Stimulated activated CD8-positive, alpha-beta memory T cell treated with anti-CD3 and anti-CD28 coated beads, Interleukin-12 subunit alpha, Interleukin-12 subunit beta, amount 100 ng/mL, for 4 hours (primary cell): ENCODE data around the gene EYA3.
A peak's percentile ranks its signal among the peaks of the same experiment; 100 is the strongest.

Source experiments
- DNase-seq: peaks from one replicate; pipeline ENCODE4 v3.0.0-alpha.2; 2020; ENCODE audit warnings: low read depth

Gene EYA3, protein sequence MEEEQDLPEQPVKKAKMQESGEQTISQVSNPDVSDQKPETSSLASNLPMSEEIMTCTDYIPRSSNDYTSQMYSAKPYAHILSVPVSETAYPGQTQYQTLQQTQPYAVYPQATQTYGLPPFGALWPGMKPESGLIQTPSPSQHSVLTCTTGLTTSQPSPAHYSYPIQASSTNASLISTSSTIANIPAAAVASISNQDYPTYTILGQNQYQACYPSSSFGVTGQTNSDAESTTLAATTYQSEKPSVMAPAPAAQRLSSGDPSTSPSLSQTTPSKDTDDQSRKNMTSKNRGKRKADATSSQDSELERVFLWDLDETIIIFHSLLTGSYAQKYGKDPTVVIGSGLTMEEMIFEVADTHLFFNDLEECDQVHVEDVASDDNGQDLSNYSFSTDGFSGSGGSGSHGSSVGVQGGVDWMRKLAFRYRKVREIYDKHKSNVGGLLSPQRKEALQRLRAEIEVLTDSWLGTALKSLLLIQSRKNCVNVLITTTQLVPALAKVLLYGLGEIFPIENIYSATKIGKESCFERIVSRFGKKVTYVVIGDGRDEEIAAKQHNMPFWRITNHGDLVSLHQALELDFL

DNA sequence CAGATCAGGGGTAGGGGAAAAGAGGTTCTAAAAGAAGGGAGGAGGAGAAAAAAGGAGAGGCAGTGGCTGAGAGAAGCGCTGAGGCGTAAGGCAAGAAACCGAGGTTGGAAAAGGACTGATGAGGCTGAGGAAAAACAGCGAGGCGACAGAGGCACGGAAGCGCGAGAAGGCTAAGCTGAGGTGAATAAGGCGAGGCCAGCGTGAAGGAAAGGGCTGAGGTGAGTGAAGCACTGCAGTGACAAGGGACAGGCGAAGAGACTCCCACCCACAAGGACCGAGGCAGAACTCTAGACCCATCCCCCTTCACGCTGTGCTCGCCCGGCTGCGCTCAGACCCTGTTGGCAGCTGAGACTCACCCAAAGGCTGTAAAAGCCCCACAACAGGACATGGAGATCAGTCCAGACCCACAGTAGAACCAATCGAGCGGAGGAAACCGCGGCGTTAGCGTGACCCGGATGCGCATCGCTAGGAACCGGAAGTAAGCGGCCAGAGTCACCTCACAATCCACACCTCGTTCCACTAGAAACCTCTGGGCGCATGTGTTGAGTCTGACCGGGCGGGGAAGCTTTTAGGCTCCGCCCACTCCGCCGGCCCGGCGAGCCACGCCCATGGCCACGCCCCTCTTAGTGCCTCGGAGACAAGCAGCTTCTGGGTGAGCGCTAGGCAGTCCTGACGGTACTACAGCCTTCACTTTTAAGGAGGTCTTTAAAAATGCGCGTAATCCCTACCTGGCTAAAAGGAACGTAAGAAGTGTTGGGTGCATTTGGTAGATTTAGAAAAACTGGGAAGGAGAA lies at the start of gene EYA3:
TSS of gene EYA3 (minus strand) at position 443 of the 794 bp plus-strand sequence. CDS start 30,584 bp downstream, outside the sequence.
- DNase-seq = peak; percentile 99

- no peak for DNase-seq
These were observed 48.7 kb upstream of the EYA3 start for GRCh38 chr1:28136922-28137613.

- DNase-seq = no peak
These were observed 47.9 kb upstream of the EYA3 start for GRCh38 chr1:28136169-28136921.

DNA sequence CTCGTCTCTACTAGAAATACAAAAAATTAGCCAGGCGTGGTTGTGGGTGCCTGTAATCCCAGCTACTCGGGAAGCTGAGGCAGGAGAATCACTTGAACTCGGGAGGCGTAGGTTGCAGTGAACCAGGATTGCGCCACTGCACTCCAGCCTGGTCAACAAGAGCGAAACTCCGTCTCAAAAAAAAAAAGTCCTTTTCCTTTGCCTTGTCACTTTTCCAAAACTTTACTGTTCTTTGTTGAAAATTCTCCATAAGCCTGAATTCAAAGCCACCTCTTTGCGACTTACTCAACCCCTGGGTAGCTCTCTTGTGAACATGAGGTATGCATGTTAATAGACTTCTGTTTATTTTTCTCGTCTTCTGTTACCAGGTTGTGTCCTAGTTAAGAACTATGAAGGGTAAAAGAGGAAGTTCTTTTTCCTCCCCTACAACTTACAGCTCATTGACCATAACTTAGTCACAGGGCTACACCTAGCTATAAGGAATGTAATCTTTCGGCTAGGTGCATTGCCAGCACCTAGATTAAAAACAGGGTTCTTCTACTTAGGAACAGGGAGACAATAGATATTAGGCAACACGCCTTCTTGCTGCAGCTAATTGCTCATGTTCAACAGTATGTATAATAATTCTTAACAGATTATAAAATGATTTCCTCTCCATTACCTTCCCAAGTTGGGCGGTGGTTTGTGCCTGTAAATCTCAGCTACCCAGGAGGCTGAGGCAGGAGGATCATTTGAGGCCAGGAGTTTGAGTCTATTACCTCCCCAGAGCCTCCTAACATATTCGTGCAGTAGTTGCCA lies 47.2 kb upstream of the EYA3 start:
- DNase-seq = no peak

- no peak for DNase-seq
These were observed 46.3 kb upstream of the EYA3 start for GRCh38 chr1:28134651-28135207.

DNA sequence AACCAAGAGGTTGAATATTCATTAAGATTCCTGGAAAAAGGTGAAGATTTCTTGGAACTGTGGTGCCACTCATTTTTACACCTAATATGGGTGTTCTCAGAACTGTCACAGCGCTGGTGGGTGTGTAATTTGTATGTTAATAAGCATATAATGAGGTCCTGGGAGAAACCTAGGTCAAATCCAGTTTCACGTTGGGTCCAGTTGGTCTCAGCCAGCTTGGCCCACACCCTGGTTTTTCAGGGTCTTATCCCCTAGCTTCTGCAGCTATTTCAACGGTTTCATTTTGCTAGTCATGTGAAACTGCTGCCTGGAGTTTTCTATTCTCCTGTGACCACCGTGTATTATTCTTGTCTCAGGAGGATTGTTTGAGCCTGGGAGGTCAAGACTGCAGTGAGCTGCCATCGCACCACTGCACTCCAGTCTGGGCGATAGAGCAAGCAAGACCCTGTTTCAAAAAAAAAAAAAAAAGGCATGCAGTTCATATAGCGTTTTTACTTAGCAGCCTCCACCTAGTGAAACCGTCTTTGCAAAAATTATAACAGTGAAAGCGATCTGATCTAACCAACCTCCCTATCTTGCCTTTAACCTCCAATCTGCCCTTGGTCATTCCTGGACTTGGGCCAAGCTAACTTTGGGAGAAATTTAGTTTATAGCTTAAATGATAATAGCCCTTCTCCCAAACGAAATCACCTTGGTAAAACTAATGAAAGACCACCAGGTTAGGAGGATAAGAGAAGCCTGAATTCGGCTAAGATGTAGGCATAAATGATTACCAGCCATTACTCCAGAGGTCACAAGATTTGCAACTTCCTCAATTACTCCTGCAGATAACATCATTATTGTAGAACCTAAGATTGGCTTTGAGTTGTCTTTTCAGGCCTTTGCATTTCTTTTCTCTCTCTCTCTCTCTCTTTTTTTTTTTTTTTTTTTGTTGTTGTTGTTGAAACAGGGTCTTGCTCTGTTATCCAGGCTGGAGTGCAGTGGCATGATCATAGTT lies 44.1 kb upstream of the EYA3 start:
- no peak for DNase-seq

GRCh38 chr1:28130901-28131300 lies 42.5 kb upstream of the EYA3 start:
- no peak for DNase-seq

DNA sequence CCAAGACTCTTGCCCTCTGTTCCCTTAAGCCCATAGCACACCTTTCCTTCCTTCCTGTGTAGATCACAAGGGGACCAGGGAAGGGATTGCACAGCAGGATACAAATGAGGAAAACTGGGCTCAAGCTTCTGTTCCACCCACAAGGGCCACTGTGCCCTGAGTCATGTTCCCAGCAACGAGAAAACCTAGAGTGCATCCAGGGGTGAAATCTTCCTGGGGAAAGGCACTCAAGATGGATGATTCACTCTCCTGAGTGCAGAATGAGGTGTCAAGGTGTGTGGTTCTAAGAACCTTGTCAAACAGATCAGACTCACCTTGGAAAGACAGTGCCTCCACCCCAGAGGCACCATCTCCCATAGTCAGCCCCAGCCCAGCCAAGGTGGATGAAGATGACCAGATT lies 40.7 kb upstream of the EYA3 start:
- no peak for DNase-seq

DNA sequence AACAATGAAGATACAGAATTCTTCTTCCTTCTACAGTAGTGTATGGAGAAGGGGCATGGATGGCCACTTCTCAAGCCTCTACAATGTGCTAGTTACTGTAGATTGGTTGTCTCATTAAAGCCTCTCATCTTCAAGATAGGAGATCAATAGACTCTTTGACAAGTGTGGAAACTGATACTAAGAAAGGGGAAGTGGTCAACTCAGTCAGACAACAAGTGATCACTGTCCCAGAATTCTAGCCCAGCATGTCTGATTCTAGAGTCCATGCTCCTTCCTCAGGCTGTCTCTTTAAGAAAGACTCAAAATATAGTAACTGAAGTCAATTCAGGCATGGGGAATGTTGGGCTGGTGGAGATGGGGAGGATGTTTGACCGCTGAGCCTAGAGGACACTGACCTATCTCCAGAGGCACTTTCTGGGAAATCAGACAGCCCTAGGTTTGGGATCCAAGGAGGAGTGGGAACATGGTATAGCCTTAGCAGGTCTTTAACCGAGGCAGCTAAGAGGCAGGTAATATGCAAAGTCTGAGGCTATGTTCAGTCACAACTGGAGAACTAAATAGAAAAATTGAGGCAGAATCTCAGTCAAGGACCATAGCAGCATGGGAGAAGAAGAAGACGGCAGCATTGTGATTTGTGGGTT lies 39.3 kb upstream of the EYA3 start:
- no peak for DNase-seq

- DNase-seq = no peak
These were observed 38.5 kb upstream of the EYA3 start for GRCh38 chr1:28126783-28127490.

- DNase-seq = no peak
These were observed 37.8 kb upstream of the EYA3 start for GRCh38 chr1:28126212-28126611.

DNA sequence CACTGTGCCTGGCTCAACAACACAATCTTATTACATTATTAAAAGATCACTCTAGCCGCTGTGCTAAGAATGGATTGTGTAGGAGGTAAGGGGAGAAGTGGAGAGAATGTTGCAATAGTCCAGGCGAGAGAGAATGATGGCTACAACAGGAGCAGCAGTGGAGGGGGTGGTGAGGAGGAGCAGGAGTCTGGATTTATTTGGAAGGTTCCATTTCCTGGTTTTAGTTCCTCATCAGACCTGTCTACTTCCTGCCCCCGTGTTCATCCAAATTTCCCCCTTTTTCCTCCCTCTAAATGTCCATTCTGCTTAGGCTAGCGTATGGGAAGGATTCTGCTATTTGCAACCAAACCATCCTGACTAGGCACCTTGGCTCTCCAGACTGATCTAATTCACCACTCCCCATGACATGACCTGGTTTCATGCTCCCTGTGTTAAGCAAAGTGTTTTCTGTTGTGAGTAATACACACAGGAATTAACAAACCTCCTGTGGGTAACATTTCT lies 35.1 kb upstream of the EYA3 start:
- DNase-seq = no peak

GRCh38 chr1:28122183-28122582 lies 33.8 kb upstream of the EYA3 start:
- DNase-seq = no peak

DNA sequence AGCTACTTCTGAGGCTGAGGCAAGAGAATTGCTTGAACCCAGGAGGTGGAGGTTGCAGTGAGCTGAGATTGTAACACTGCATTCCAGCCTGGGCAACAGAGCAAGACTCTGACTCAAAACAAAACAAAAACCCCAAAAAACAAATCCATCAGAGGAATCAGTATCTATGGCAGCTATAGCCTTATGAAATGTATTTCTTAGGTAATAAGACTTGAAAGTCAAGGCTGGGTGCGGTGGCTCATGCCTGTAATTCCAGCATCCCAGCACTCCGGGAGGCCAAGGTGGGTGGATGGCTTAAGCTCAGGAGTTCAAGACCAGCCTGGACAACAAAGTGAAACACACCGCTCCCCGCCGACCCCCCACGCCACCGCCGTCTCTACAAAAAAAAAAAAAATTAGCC lies 31.1 kb upstream of the EYA3 start:
- DNase-seq = no peak

- no peak for DNase-seq
These were observed 30.4 kb upstream of the EYA3 start for GRCh38 chr1:28118640-28119307.

- DNase-seq = peak; percentile 15
These were observed 26.9 kb upstream of the EYA3 start for GRCh38 chr1:28115267-28115666.

- DNase-seq = no peak
These were observed 26.4 kb upstream of the EYA3 start for GRCh38 chr1:28114844-28115243.
